ENCODE data around the gene TAF11L14.
"Not testable (repeated sequence)": the region's sequence is repeated elsewhere in the genome, so short reads cannot be mapped to it uniquely, and the experiment has no call there.

Gene TAF11L14

GRCh38 chr5:17634160-17634559 is at the start of gene TAF11L14:
Gene TAF11L14, plus strand, starts transcription at chr5:17634460.
- DNase-seq, result no peak

DNA sequence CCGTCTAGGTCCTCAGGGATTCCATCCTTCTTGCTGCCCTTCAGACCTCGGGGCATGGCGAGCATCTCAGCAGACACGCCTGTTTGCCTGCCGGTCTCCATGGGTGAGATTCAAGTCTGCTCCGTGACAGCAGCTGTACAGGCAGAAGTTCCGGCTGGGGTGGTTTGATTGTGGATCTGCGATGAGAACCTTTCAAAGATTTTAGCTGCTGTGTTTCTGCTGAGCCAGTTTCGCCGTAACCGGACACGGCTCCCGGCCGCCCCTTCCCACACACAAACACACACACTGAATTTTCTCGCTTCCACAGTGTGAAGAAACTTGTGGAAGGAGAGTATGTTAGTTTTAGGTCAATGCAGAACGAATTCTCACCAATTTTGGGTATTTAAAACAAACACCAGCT is 48.6 kb upstream of the TAF11L14 start, which contains the start of gene TAF11L7:
Gene TAF11L7 (minus strand): TSS at position 101 of the 400 bp plus-strand sequence.
- not testable (repeated sequence) for DNase-seq

GRCh38 chr5:17590860-17591259 is 43.4 kb upstream of the TAF11L14 start, which contains the start of gene TAF11L8:
Gene TAF11L8, minus strand, starts transcription at chr5:17590960.
- DNase-seq, result not testable (repeated sequence)

- not testable (repeated sequence) for DNase-seq
Observed at GRCh38 chr5:17594255-17594654, 40.0 kb upstream of the TAF11L14 start, which contains the start of gene TAF11L9. Gene TAF11L9, minus strand, starts transcription at chr5:17594394.

DNA sequence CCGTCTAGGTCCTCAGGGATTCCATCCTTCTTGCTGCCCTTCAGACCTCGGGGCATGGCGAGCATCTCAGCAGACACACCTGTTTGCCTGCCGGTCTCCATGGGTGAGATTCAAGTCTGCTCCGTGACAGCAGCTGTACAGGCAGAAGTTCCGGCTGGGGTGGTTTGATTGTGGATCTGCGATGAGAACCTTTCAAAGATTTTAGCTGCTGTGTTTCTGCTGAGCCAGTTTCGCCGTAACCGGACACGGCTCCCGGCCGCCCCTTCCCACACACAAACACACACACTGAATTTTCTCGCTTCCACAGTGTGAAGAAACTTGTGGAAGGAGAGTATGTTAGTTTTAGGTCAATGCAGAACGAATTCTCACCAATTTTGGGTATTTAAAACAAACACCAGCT is 36.5 kb upstream of the TAF11L14 start, which contains the start of gene TAF11L10:
Gene TAF11L10 (minus strand): TSS at position 101 of the 400 bp plus-strand sequence.
- DNase-seq, result not testable (repeated sequence)

GRCh38 chr5:17603880-17604279 is 30.4 kb upstream of the TAF11L14 start, which contains the start of gene TAF11L11:
Gene TAF11L11, plus strand, starts transcription at chr5:17604183.
- not testable (repeated sequence) for DNase-seq

GRCh38 chr5:17604951-17605350 is 29.3 kb upstream of the TAF11L14 start:
- no peak for DNase-seq

DNA sequence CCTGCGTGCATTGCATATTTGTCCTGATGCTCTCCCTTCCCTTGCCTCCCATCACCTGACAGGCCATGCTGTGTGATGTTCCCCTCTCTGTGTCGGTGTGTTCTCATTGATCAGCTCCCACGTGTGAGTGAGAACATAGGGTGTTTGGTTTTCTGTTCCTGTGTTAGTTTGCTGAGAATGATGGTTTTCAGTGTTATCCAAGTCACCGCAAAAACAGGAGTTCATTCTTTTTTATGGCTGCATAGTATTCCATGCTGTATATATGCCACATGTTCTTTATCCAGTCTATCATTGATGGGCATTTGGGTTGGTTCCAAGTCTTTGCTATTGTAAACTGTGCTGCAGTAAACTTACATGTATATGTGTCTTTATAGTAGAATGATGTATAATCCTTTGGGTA is 26.8 kb upstream of the TAF11L14 start:
- DNase-seq, result not testable (repeated sequence)

DNA sequence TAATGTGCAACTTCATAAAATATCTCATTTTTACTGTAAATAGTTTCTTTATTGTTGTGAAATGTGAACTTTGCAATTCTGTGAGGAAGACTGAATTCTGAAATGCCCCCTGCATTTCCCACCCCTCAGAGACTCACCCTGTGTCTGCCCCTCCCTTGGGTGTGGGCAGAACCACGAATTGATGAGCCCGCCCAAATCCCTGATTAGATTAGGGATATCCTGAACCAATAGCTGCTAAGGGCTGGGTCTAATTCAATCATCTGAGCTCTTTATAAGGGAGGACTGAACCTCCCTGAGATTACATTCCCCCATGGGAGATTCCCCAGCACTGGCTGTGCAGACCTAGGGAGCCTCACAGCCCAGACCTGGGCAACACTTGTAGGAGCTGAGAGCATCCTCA is 24.2 kb upstream of the TAF11L14 start, which contains the start of gene TAF11L12:
Gene TAF11L12 (plus strand): TSS at position 301 of the 400 bp plus-strand sequence.
- not testable (repeated sequence) for DNase-seq

GRCh38 chr5:17614872-17615605 is 19.2 kb upstream of the TAF11L14 start:
- no peak for DNase-seq

DNA sequence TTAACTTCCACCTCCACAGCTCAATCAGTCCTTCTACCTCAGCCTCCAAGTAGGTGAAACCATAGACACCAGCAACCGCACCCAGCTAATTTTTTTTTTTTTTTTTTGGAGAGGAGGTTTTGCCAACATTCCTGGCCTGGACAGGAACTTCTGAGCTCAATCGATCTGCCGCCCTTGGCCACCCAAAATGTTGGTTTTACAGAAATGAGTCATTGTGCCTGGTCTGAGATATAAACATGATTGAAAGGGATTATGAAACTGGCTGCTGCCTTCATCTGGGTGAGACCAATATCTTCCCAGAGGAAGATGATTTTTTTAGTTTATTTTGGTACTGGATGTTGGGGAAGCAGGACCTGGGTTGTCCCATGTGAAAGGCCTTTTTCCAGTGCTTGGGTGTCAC is 14.9 kb upstream of the TAF11L14 start:
- no peak for DNase-seq

- DNase-seq, result no peak
Observed at GRCh38 chr5:17620627-17621026, 13.6 kb upstream of the TAF11L14 start.

DNA sequence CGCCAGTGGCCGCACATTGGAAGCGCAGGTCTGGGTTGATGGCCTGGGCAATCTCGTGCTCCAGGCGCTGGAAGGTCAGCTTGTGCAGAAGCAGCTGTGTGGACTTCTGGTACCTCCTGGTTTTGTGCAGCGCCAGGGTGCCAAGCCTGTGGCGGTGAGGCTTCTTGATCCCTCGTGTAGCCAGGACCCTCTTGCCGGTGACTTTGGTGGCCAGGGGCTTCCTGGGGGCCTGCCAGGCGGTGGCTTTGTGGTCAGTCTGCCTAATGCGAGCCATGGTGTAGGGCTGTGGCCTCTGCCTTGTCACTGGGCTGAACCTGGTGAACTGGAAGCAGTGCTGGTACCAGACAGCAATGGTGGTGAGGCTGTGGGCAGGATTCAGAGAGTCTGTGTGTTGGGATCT is 8.6 kb upstream of the TAF11L14 start:
- DNase-seq, result no peak

DNA sequence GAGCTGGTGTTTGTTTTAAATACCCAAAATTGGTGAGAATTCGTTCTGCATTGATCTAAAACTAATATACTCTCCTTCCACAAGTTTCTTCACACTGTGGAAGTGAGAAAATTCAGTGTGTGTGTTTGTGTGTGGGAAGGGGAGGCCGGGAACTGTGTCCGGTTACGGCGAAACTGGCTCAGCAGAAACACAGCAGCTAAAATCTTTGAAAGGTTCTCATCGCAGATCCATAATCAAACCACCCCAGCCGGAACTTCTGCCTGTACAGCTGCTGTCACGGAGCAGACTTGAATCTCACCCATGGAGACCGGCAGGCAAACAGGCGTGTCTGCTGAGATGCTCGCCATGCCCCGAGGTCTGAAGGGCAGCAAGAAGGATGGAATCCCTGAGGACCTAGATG is 2.5 kb upstream of the TAF11L14 start, which contains the start of gene TAF11L13:
Gene TAF11L13 (plus strand): TSS at position 301 of the 400 bp plus-strand sequence.
- DNase-seq, result not testable (repeated sequence)

- DNase-seq, result not testable (repeated sequence)
Observed at GRCh38 chr5:17649232-17649631, 15.0 kb downstream of the TAF11L14 start.

DNA sequence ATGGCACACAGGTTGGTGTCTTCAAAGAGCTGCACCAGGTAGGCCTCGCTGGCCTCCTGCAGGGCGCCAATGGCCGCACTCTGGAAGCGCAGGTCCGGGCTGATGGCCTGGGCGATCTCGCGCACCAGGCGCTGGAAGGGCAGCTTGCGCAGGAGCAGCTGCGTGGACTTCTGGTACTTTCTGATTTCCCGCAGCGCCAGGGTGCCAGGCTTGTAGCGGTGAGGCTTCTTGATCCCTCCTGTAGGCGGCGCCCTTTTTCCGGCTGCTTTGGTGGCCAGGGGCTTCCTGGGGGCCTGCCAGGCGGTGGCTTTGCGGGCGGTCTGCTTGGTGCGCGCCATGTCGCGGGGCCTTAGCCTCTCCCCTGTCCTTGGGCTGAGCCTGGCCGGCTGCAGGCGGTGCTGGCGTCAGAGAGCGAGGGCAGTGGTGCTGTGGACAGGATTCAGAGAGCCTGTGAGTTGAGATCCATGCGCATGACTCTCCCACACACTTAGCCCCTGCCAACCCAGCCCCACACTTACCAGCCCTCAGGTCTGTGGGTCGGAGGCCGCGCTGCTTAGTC is 21.0 kb downstream of the TAF11L14 start:
- DNase-seq, result not testable (repeated sequence)

DNA sequence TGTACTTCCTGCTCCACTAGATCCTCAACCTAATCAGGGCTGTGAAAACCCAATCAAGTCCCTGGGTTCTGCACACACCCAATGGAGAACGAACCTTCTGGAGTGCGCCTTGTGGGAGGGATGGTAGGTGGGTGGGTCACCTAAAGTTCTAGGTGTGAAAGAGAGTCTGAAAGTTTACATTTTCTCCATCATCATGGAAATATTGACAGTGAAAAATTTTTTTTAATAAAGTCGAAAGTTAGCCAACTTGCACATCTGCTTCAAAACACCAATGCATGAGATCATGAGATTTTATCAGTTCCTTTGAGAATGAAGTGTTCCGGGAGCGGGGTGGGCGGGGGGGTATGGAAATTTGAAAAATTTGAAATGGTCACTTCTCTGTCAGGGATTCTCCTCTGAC is 21.7 kb downstream of the TAF11L14 start:
- no peak for DNase-seq

DNA sequence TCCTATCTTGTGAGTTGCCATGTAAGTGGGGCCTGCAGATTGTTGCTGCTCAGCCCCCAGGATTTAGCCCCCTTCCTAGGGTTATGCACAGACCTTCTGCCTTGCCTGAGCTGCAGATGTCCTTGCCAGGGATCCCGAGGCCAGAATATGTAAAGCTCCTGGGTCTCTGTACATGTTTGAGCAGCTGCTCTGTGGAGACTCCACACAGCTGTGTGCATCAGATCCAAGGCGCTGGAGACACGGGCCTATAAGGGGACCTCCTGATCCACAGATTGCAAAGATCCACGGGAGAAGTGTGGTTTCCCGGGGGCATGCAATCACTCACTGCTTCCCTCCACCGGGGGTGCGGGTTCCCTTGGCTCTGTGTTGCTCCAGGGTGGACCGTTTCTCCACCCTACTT is 28.9 kb downstream of the TAF11L14 start:
- no peak for DNase-seq

- no peak for DNase-seq
Observed at GRCh38 chr5:17665836-17666235, 31.6 kb downstream of the TAF11L14 start.

- DNase-seq, result no peak
Observed at GRCh38 chr5:17666726-17667235, 32.5 kb downstream of the TAF11L14 start.

- no peak for DNase-seq
Observed at GRCh38 chr5:17670353-17670752, 36.1 kb downstream of the TAF11L14 start.

GRCh38 chr5:17678751-17679324 is 44.6 kb downstream of the TAF11L14 start:
- no peak for DNase-seq

DNA sequence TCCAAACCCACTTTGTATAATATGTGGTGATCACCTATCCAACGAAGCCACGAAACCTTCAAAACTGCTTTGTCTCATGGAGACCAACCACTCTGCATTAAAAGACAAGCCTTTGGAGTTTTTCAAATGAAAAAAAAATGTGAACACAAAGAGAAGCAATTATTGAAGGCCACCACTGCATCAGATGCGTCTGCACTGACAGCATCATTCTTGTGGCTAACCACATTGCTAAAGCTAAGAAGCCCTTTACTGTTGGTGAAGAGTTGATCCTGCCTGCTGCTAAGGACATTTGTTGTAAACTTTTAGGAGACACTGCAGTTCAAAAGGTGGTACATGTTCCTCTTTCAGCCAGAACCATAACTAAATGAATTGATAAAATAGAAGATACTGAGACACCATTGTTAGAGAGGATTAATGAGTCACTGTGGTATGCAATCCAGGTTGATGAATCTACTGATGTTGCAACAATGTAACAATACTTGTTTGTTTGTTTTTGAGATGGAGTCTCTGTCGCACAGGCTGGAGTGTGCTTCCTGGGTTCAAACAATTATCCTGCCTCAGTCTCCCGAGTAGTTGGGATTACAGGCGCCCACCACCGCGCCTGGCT is 45.4 kb downstream of the TAF11L14 start:
- DNase-seq, result no peak
